GM12878 (cell line): Measurements from ENCODE around the gene AKR1C4. TPM values are rescaled to one million over a fixed set of nuclear protein-coding genes. Genes with fewer than 3 reads are reported as not detected.

Experiments
- ATAC-seq: fragments of 200-7000 bp; cut with Tn5 transposase; 3 replicates; pipeline ENCODE4 v1.9.1; 2020; ENCODE audit warnings: mild to moderate bottlenecking, moderate library complexity
- BruUV-seq: library from RNA; stranded (reverse); fragments of 400-500 nt; replicated peaks from 2 replicates; lab custom pipeline; 2021; lab: Mats Ljungman, UMichigan
- CTCF ChIA-PET: fragments of 300-600 bp; sonication (Branson Sonifier 250); formaldehyde crosslinking; extraction: SDS; loops from one replicate; lab custom pipeline; 2021; ENCODE audit warnings: inconsistent platforms; lab: Yijun Ruan, JAX
- POLR2A ChIA-PET: fragments of 350-600 bp; formaldehyde crosslinking; extraction: SDS; loops from one replicate; lab custom pipeline; 2021; ENCODE audit warnings: inconsistent platforms; lab: Charles Lee
- RAD21 ChIA-PET: fragments of 300-600 bp; sonication (Branson Sonifier 250); formaldehyde crosslinking; loops from one replicate; lab custom pipeline; 2023; ENCODE audit warnings: antibody characterized with exemption; ENCODE audit not compliant: unreplicated experiment; lab: Charles Lee
- SMC1A ChIA-PET: fragments of 300-600 bp; sonication (Branson Sonifier 250); formaldehyde crosslinking; loops from one replicate; lab custom pipeline; 2023; ENCODE audit not compliant: unreplicated experiment, uncharacterized antibody; lab: Charles Lee
- DNase-seq: peaks from one replicate; pipeline ENCODE4 v3.0.0-alpha.2; 2011; ENCODE audit warnings: low read depth, low spot score
- FAIRE-seq: peaks from 3 replicates; lab custom pipeline; 2011; peaks lifted over from hg19 to GRCh38; lab: Jason Lieb, UNC
- H2AFZ ChIP-seq: 2 replicates; pipeline ENCODE4 v1.6.0; 2011; ENCODE audit warnings: low read depth, low read length, control low read depth; ENCODE audit not compliant: control insufficient read depth
- H3K27ac ChIP-seq: 2 replicates; pipeline ENCODE4 v1.5.1; 2011; ENCODE audit warnings: control low read depth; ENCODE audit not compliant: control insufficient read depth, insufficient read depth
- H3K27me3 ChIP-seq, 2 experiments: replicated peaks in 1 of 2; 2 replicates each; pipeline versions ENCODE4 v1.6.0 to v1.6.1; 2011; ENCODE audit warnings: low read length in 1 of 2; ENCODE audit not compliant: control insufficient read depth in 2 of 2, insufficient read depth in 2 of 2
- H3K36me3 ChIP-seq, 2 experiments: 2 replicates each; pipeline ENCODE4 v1.5.1; 2011; ENCODE audit warnings: low read length in 1 of 2; ENCODE audit not compliant: control insufficient read depth in 2 of 2, insufficient read depth in 2 of 2
- H3K4me1 ChIP-seq: 2 replicates; pipeline ENCODE4 v1.6.1; 2011; ENCODE audit warnings: mild to moderate bottlenecking, low read length, moderate library complexity, mixed read lengths; ENCODE audit not compliant: control insufficient read depth, insufficient read depth
- H3K4me2 ChIP-seq: 2 replicates; pipeline ENCODE4 v1.6.0; 2011; ENCODE audit warnings: control low read depth; ENCODE audit not compliant: control insufficient read depth, insufficient read depth
- H3K4me3 ChIP-seq: fragments of 200-600 bp; sonication (generic); 2 replicates; pipeline ENCODE4 v1.5.1; 2016
- H3K79me2 ChIP-seq: 2 replicates; pipeline ENCODE4 v1.6.0; 2011; ENCODE audit warnings: low read length; ENCODE audit not compliant: control insufficient read depth, insufficient read depth
- H3K9ac ChIP-seq: 2 replicates; pipeline ENCODE4 v1.8.0; 2011; ENCODE audit warnings: low read length, control low read depth, mixed read lengths; ENCODE audit not compliant: control insufficient read depth, insufficient read depth
- H3K9me3 ChIP-seq: replicated peaks from 3 replicates; pipeline ENCODE4 v1.5.1; 2011; ENCODE audit warnings: mild to moderate bottlenecking, low read length; ENCODE audit not compliant: control insufficient read depth, insufficient read depth
- H4K20me1 ChIP-seq: 2 replicates; pipeline ENCODE4 v1.6.0; 2011; ENCODE audit not compliant: control insufficient read depth, insufficient read depth
- NFXL1 ChIP-seq: fragments of 450-650 bp; IDR thresholded peaks from 2 replicates; pipeline ENCODE4 v1.6.1; 2017; ENCODE audit warnings: antibody characterized with exemption, mild to moderate bottlenecking, borderline replicate concordance
- RFX5 ChIP-seq: IDR thresholded peaks from 2 replicates; pipeline ENCODE4 v1.6.1; 2011; ENCODE audit warnings: low read depth, low read length, improper control_type of control experiment
- SPI1 ChIP-seq: IDR thresholded peaks from 2 replicates; pipeline ENCODE4 v1.6.1; 2011; ENCODE audit warnings: low read depth, mild to moderate bottlenecking, low read length, moderate library complexity, borderline replicate concordance; ENCODE audit not compliant: insufficient read depth
- TCF7 ChIP-seq: IDR thresholded peaks from 2 replicates; pipeline ENCODE4 v1.6.1; 2014; ENCODE audit warnings: antibody characterized with exemption, borderline replicate concordance
- WGBS: methylation state at CpG from one replicate; pipeline ENCODE4 v1.1.6; 2016; ENCODE audit warnings: low lambda C conversion rate; ENCODE audit not compliant: insufficient replicate concordance, insufficient coverage; ENCODE audit errors: missing lambda C conversion rate; 5-methylcytosine and 5-hydroxymethylcytosine counted together
- in situ Hi-C: fragments of 300-500 bp; cut with MboI; formaldehyde crosslinking; loops from 9 replicates; pipeline ENCODE4 v1.14.3; 2018; ENCODE audit warnings: mixed read lengths
- intact Hi-C: fragments of 100-400 bp; cut with micrococcal nuclease; formaldehyde crosslinking; loops from one replicate; pipeline ENCODE4 v1.14.2; 2022; ENCODE audit not compliant: unreplicated experiment
- polyA plus RNA-seq, 11 experiments: library from polyadenylated mRNA; depleted of rRNA in 4 of 11; unstranded in 6 of 11; stranded (reverse) in 5 of 11; fragments of >200 nt; fragmentation: Nextera tagmentation in 4 of 11; fragmentation: Illumina TruSeq in 1 of 11; extraction: Ambion mirVana in 4 of 11; extraction: Trizol in 1 of 11; gene quantifications; 1 replicate in 1 of 11; 2 replicates in 10 of 11; pipeline versions ENCODE4 v1.2.1 to v1.2.3, GENCODE V29; 2011 to 2016; ENCODE audit warnings: inconsistent platforms in 2 of 11, missing spikeins in 2 of 11, low read depth in 1 of 11
- total RNA-seq, 4 experiments: library from RNA; depleted of rRNA in 3 of 4; stranded (reverse); fragments of >200 nt in 3 of 4; fragmentation: Illumina TruSeq in 1 of 4; extraction: Trizol in 1 of 4; gene quantifications; 2 replicates each; pipeline versions ENCODE4 v1.2.1 to v1.2.3, GENCODE V29; 2013 to 2021
- TF ChIP-seq, protein P1 (sequence below): IDR thresholded peaks from 2 replicates; pipeline ENCODE4 v1.6.1; 2012; ENCODE audit warnings: low read length, inconsistent platforms
- TF ChIP-seq, protein P2 (sequence below): fragments of 450-650 bp; IDR thresholded peaks from 2 replicates; pipeline ENCODE4 v1.6.1; 2016; ENCODE audit warnings: mild to moderate bottlenecking
- TF ChIP-seq, protein P3 (sequence below): IDR thresholded peaks from 2 replicates; pipeline ENCODE4 v1.6.1; 2012; ENCODE audit warnings: low read depth, low read length, improper control_type of control experiment

Gene AKR1C4
- total and polyA plus RNA-seq, 10 of the 15 experiments (the other 5 are each of a cell fraction or from before 2014, with no cell fraction given): 0.20 TPM; not detected in 9

DNA sequence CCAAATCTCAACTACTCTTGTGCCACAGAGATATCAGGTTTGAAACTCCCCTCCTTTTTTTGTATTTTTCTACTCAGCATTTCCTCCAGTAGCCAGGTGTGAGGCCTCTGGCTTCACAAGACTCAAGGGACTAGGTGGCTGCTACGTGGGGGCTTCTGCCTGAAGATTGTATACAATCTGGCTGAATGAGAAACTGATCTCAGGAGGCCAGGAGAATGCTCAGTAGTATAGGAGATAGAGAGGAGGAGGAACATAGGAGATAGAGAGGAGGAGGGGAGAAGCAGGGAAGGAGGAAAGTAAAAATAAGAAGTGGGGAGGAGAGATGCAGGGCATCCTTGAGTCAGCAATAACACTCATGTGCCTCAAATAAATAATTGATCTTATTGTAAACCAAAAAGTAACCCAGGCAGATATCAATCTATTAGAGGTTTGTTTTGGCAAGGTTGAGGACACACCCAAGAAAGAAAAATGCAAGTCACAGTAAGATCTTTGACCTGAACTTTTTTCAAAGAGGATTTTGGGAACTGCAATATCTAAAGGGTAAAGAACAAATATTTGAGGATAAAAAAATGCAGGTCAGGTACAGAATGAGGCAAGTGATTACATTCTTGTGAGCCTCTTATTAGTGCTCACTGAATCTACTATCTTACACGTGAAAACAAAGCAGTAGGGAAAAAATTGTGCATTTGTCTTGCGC lies 48.5 kb upstream of the AKR1C4 start:
- CTCF ChIA-PET: no interaction called here
- no peak for FAIRE-seq

More for the DNA sequence above, 48.5 kb upstream of the AKR1C4 start:
- no peaks in the 10 kb centered on the region for H3K27me3 ChIP-seq
- no peak for ATAC-seq
- TF ChIP-seq, protein P1, sequence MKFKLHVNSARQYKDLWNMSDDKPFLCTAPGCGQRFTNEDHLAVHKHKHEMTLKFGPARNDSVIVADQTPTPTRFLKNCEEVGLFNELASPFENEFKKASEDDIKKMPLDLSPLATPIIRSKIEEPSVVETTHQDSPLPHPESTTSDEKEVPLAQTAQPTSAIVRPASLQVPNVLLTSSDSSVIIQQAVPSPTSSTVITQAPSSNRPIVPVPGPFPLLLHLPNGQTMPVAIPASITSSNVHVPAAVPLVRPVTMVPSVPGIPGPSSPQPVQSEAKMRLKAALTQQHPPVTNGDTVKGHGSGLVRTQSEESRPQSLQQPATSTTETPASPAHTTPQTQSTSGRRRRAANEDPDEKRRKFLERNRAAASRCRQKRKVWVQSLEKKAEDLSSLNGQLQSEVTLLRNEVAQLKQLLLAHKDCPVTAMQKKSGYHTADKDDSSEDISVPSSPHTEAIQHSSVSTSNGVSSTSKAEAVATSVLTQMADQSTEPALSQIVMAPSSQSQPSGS: no peak
- TF ChIP-seq, protein P2, sequence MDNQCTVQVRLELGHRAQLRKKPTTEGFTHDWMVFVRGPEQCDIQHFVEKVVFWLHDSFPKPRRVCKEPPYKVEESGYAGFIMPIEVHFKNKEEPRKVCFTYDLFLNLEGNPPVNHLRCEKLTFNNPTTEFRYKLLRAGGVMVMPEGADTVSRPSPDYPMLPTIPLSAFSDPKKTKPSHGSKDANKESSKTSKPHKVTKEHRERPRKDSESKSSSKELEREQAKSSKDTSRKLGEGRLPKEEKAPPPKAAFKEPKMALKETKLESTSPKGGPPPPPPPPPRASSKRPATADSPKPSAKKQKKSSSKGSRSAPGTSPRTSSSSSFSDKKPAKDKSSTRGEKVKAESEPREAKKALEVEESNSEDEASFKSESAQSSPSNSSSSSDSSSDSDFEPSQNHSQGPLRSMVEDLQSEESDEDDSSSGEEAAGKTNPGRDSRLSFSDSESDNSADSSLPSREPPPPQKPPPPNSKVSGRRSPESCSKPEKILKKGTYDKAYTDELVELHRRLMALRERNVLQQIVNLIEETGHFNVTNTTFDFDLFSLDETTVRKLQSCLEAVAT: no peak
- TF ChIP-seq NFXL1 (no peak), SPI1 (no peak), RFX5 (no peak), TCF7 (no peak)
- TF ChIP-seq, protein P3, sequence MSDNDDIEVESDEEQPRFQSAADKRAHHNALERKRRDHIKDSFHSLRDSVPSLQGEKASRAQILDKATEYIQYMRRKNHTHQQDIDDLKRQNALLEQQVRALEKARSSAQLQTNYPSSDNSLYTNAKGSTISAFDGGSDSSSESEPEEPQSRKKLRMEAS: no peak
- TF ChIP-seq, all 136 proteins: peak for 0
- ChIA-PET SMC1A (no interaction called here), POLR2A (no interaction called here), RAD21 (no interaction called here)
- no peak overlapping the region for H3K9ac ChIP-seq
- H4K20me1 ChIP-seq: no peaks in the 10 kb centered on the region
- in situ Hi-C loops: no loop called here
- H3K4me3 ChIP-seq: no peak overlapping the region
- no peaks in the 10 kb centered on the region for H3K4me1 ChIP-seq
- no peak for DNase-seq
- WGBS: 20% methylated on average over 3 of the region's 3 CpGs
- BruUV-seq: no TSS peak
- H3K9me3 ChIP-seq: no peaks in the 10 kb centered on the region
- no peak overlapping the region for H3K4me2 ChIP-seq
- intact Hi-C loops: no loop called here
- H2AFZ ChIP-seq: no peak overlapping the region
- H3K79me2 ChIP-seq: no peaks in the 10 kb centered on the region
- no peaks in the 10 kb centered on the region for H3K36me3 ChIP-seq
- no peak overlapping the region for H3K27ac ChIP-seq
